NB4 (cell line): ENCODE measurements around the gene ANKRD10.

ENCODE experiments used
- DNase-seq: peaks from one replicate; pipeline ENCODE4 v3.0.0; 2010; ENCODE audit warnings: low read depth
- H3K4me3 ChIP-seq: one replicate; pipeline ENCODE4 v1.5.1; 2011; ENCODE audit warnings: mild to moderate bottlenecking, low read depth, low read length, moderate library complexity
- MYC ChIP-seq: IDR thresholded peaks from 2 replicates; pipeline ENCODE4 v1.6.1; 2011; ENCODE audit warnings: low read depth, low read length
- POLR2A ChIP-seq: IDR thresholded peaks from 2 replicates; pipeline ENCODE4 v1.6.1; 2011; ENCODE audit warnings: mild to moderate bottlenecking; ENCODE audit not compliant: insufficient read length; ENCODE audit errors: extremely low read depth
- TF ChIP-seq, protein P1 (sequence below): IDR thresholded peaks from one replicate; pipeline ENCODE4 v1.5.1; 2012; ENCODE audit warnings: low read depth, low read length
- TF ChIP-seq, protein P2 (sequence below): IDR thresholded peaks from 2 replicates; pipeline ENCODE4 v1.6.1; 2011; ENCODE audit warnings: low read depth, low read length

Gene ANKRD10

DNA sequence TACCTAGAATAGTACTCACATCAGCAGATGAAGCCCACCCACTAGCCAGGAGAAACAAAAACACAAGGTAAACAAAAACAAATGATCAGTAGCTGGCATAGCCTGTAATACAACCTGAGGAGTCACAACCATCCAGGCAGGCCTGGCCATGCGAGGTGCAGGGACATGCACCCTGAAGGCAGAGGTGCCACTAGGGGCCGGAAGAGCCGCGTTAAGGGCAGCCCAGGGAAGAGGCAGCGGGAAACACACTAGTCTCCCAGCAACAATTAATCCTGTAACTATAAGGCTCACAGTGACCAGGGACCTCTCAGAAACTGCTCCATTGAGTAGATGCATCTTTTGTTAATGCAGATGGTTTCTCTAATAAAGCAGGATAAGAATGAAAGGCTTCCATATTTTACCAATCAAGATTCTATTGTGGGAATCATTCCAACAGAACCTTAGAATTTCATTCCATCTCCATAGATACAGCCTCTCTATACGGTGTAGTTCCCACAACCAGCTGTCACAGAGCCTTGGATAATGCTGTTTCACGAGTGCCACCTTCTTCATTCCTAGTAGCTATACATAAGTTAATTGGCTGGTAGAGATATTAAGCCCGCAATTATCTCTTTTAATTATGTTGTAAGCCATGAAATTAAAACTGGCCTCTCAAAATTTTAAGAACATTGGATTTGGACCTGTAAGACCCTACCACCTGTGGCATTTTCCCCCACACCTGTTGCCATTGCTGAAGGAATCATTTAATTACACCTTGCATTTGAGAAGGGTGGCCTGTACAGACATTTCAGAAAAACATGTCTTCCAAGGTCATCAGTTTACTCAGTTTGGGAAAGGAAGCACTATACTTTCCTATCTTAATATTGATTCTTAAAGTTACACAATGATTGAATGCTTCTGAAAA is 28.7 kb downstream of the ANKRD10 start:
- TF ChIP-seq MYC = no peak
- TF ChIP-seq, protein P1, sequence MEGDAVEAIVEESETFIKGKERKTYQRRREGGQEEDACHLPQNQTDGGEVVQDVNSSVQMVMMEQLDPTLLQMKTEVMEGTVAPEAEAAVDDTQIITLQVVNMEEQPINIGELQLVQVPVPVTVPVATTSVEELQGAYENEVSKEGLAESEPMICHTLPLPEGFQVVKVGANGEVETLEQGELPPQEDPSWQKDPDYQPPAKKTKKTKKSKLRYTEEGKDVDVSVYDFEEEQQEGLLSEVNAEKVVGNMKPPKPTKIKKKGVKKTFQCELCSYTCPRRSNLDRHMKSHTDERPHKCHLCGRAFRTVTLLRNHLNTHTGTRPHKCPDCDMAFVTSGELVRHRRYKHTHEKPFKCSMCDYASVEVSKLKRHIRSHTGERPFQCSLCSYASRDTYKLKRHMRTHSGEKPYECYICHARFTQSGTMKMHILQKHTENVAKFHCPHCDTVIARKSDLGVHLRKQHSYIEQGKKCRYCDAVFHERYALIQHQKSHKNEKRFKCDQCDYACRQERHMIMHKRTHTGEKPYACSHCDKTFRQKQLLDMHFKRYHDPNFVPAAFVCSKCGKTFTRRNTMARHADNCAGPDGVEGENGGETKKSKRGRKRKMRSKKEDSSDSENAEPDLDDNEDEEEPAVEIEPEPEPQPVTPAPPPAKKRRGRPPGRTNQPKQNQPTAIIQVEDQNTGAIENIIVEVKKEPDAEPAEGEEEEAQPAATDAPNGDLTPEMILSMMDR = no peak
- TF ChIP-seq, protein P2, sequence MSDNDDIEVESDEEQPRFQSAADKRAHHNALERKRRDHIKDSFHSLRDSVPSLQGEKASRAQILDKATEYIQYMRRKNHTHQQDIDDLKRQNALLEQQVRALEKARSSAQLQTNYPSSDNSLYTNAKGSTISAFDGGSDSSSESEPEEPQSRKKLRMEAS = no peak
- no peak for DNase-seq

DNA sequence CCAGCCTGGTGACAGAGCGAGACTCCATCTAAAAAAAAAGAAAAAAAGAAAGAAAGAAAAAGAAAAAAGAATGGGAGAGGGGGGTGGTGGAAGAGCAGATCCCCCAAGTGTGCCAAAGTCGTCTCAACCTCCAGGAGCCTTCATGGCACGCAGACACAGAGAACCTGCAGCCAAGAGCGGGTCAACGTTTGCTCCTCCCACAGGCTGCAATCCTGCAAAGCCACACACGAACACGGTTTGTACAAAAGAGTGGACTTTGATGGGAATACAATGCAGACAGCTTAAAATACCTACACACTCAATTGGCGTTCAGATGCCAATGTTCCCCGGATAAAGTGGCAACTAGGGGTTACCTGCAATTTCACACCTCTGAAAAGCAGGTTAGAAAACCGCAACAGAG is 29.4 kb downstream of the ANKRD10 start:
- no peak for TF ChIP-seq MYC
- DNase-seq = no peak
- H3K4me3 ChIP-seq = no peak overlapping the region

More for the DNA sequence above, 28.7 kb downstream of the ANKRD10 start:
- H3K4me3 ChIP-seq = no peak overlapping the region

DNA sequence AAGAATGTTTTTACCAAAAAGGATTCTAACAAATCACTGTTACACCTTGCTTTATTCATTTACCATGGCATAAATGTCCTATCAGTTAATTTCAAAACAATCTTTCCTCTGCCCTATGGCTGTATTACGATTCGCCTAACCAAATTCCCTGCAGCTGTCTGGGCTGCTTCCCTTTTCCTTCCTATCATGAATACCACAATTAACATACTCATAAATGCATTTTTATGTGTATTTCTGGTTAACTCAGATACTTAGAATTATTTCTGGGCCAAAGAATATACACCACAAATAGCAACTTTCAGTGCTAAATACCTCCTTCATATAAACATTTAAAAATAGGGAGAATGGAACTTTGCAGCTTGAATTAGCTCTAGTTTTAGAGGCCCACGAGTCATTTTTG is 30.4 kb downstream of the ANKRD10 start:
- DNase-seq = no peak
- TF ChIP-seq, protein P2 = no peak
- no peak for TF ChIP-seq POLR2A
- TF ChIP-seq MYC = no peak
- TF ChIP-seq, protein P1 = no peak
- no peak overlapping the region for H3K4me3 ChIP-seq

DNA sequence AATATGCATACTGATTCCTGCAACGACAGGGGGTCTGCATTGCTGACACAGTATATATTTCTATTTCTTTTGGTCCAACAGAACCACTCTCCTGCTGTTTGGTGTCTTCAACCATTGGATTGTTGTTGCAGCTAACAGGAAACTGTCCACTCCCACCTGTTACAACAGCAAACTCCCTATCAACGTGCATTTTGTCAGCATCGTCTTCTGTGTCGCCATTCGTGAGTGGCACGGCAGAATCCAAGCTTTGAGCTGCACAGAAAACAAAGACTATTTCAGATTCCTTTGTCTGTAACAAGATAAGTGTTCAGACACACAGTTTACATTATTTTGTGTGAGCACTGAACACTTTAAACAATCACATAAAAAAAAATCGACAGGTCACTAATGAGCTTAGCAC is 31.3 kb downstream of the ANKRD10 start:
- DNase-seq = no peak
- TF ChIP-seq POLR2A = no peak
- TF ChIP-seq, protein P2 = no peak
- no peak; the same call in 1 of the 2 replicates for TF ChIP-seq MYC
- TF ChIP-seq, protein P1 = no peak
- no peak overlapping the region for H3K4me3 ChIP-seq

DNA sequence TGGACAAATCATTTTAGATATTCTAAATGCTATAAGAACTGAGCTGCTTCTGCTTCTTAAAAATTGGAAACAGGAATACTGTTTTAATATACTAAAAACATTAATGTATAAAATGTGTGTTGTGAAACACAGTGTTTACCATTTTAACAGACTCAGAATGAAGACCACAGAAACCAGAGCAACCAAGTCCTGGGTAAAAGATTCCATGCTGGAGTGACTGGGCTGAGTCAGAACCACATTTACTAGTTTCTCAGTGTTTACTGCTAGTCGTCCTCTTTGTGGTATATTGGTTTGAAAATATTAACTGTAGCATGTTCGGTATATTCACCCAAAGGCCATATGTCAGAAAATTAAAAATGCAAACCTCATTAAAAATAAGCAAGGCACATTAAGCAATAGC is 31.9 kb downstream of the ANKRD10 start:
- H3K4me3 ChIP-seq = no peak overlapping the region
- TF ChIP-seq, protein P1 = no peak
- TF ChIP-seq, protein P2 = no peak
- TF ChIP-seq POLR2A = no peak
- TF ChIP-seq MYC = no peak
- DNase-seq = no peak

DNA sequence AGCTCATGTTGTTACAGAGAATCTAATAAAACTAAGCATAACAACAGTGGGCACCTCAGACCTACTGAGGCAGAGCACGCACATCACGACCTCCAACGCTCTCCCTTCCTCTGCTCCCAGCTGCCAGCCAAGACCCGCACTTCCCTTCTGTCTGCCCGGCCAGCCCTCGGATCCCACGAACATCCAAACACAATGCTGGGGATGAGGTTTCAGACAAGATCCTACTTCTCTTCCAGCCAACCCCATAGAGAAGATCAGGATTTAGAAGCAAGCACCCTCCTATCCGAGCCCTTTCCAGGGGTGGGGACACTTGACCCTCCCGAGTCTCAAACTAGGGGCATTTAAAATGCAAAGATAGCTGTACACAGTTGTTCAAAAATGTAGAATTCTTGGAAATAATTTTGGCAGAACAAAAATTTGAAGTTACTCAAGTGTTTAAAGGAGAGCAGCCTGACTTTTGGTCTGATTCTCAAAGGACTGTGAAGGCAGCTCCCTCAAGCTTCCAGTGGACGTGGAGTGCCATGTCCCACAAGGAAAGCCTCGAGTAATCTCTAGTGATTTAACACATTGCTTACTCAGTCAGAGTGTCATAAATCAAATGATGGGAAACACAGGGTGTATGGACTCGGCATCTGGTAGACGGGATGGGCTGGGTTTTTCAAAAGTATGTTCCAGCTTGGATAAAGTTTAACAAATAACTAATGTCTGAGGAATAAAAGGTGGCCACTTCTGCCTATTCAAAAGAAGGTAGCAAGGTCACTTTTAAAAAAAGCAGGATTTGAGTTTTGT is 32.8 kb downstream of the ANKRD10 start:
- DNase-seq = no peak
- TF ChIP-seq, protein P2 = no peak
- TF ChIP-seq MYC (no peak), POLR2A (no peak)
- TF ChIP-seq, protein P1 = no peak
- no peak overlapping the region for H3K4me3 ChIP-seq
